ENCODE data around the gene DEFB110. TPM values are rescaled to one million over a fixed set of nuclear protein-coding genes. Genes with fewer than 3 reads are reported as not detected.

The DEFB110 gene
- total RNA-seq, 1 donor from 2014 or later: not detected

GRCh38 chr6:50030777-50031562, 9.2 kb upstream of the DEFB110 start:
- no peak for DNase-seq (ENCODE audit: low spot score in 2 of 2)
- no peak for TF ChIP-seq CTCF (IDR thresholded peaks at IDR 0.05)
- no peaks in the 10 kb centered on the region for H3K4me1 ChIP-seq
- no peaks in the 10 kb centered on the region for H3K27me3 ChIP-seq
- no peaks in the 10 kb centered on the region for H3K9me3 ChIP-seq
- no peaks in the 10 kb centered on the region for H3K36me3 ChIP-seq
- no peak overlapping the region for H3K4me3 ChIP-seq
- no peak overlapping the region for H3K27ac ChIP-seq
- intact Hi-C loops (cut with DNase I): no loop called here

GRCh38 chr6:50030350-50030749, 8.6 kb upstream of the DEFB110 start:
- no peak for DNase-seq (ENCODE audit: low spot score in 2 of 2)
- H3K36me3 ChIP-seq: no peaks in the 10 kb centered on the region
- H3K9me3 ChIP-seq: no peaks in the 10 kb centered on the region
- TF ChIP-seq CTCF (IDR thresholded peaks at IDR 0.05): no peak
- intact Hi-C loops (cut with DNase I): no loop called here
- H3K27me3 ChIP-seq: no peaks in the 10 kb centered on the region
- no peak overlapping the region for H3K27ac ChIP-seq
- H3K4me3 ChIP-seq: no peak overlapping the region
- no peaks in the 10 kb centered on the region for H3K4me1 ChIP-seq

GRCh38 chr6:50025258-50025657, 3.5 kb upstream of the DEFB110 start:
- intact Hi-C loops (cut with DNase I): no loop called here
- TF ChIP-seq CTCF (IDR thresholded peaks at IDR 0.05): no peak
- H3K9me3 ChIP-seq: no peaks in the 10 kb centered on the region
- H3K27ac ChIP-seq: no peak overlapping the region
- H3K4me1 ChIP-seq: no peaks in the 10 kb centered on the region
- no peaks in the 10 kb centered on the region for H3K36me3 ChIP-seq
- no peak overlapping the region for H3K4me3 ChIP-seq
- no peaks in the 10 kb centered on the region for H3K27me3 ChIP-seq
- no peak for DNase-seq (ENCODE audit: low spot score in 2 of 2)

- H3K4me3 ChIP-seq: no peak overlapping the region
- H3K27ac ChIP-seq: no peak overlapping the region
- TF ChIP-seq CTCF (IDR thresholded peaks at IDR 0.05): no peak
- intact Hi-C loops (cut with DNase I): no loop called here
- no peaks in the 10 kb centered on the region for H3K4me1 ChIP-seq
- no peak for DNase-seq (ENCODE audit: low spot score in 2 of 2)
- H3K9me3 ChIP-seq: no peaks in the 10 kb centered on the region
- H3K27me3 ChIP-seq: no peaks in the 10 kb centered on the region
- no peaks in the 10 kb centered on the region for H3K36me3 ChIP-seq
Measured at GRCh38 chr6:50007819-50008218, 14.0 kb downstream of the DEFB110 start.

- no peak for TF ChIP-seq CTCF (IDR thresholded peaks at IDR 0.05)
- Histone ChIP-seq H3K4me3 (no peak overlapping the region), H3K27me3 (no peaks in the 10 kb centered on the region), H3K9me3 (no peaks in the 10 kb centered on the region), H3K4me1 (no peaks in the 10 kb centered on the region), H3K27ac (no peak overlapping the region), H3K36me3 (no peaks in the 10 kb centered on the region)
- intact Hi-C loops (cut with DNase I): no loop called here
- no peak for DNase-seq (ENCODE audit: low spot score in 2 of 2)
Measured at GRCh38 chr6:50003139-50003538, 18.7 kb downstream of the DEFB110 start.
